ENCODE measurements around the gene EXT2. TPM values are rescaled to one million over a fixed set of nuclear protein-coding genes. Genes with fewer than 3 reads are reported as not detected.
A peak's percentile ranks its signal among the peaks of the same experiment; 100 is the strongest.

EXT2 gene
- total RNA-seq, 1 experiment from 2014 or later = 77.0 TPM

GRCh38 chr11:44071157-44071556, 24.3 kb upstream of the EXT2 start:
- ChIA-PET CTCF (no interaction called here), POLR2A (ENCODE audit: unreplicated experiment) (interaction anchor here (0.6 kb wide), 1 partner anchor 90 kb away, joined by 3 read pairs; no protein-coding TSS in a partner anchor)
- Histone ChIP-seq H3K9me2 (replicated peaks; ENCODE audit: low read length) (no peaks in the 10 kb centered on the region), H3K27me3 (ENCODE audit: low read length) (no peaks in the 10 kb centered on the region), H3K36me3 (ENCODE audit: low read depth, low read length) (no peaks in the 10 kb centered on the region), H3K79me2 (ENCODE audit: low read length) (no peaks in the 10 kb centered on the region), H3K9me3 (ENCODE audit: low read length) (no peaks in the 10 kb centered on the region), H3K9ac (ENCODE audit: low read length) (no peak overlapping the region), H4K20me1 (ENCODE audit: low read length) (no peaks in the 10 kb centered on the region; the same call in 1 of the 2 replicates), H3K27ac (ENCODE audit: low read length) (no peak overlapping the region), H2AFZ (ENCODE audit: low read length) (no peak overlapping the region), H3K4me1 (ENCODE audit: insufficient read depth, low read length) (peaks cover 6% of the 10 kb centered on the region), H3K4me3 (ENCODE audit: low read length) (no peak overlapping the region), H3K4me2 (ENCODE audit: low read length) (no peak overlapping the region), H3F3A (ENCODE audit: low read length, unreplicated experiment) (no peaks in the 10 kb centered on the region)
- intact Hi-C loops (cut with micrococcal nuclease) = no loop called here
- no TSS peak for BruUV-seq (replicated peaks)
- no peak for DNase-seq
- no peak for ATAC-seq
- TF ChIP-seq EZH2 (IDR thresholded peaks at IDR 0.05; ENCODE audit: low read length, unreplicated experiment) = no peak
- no peak for TF ChIP-seq EZH2phosphoT487 (IDR thresholded peaks at IDR 0.05; ENCODE audit: borderline replicate concordance, low read length)
- peak; percentile 18; the same call in 1 of the 2 replicates for TF ChIP-seq CTCF (conservative IDR thresholded peaks at IDR 0.05; ENCODE audit: low read depth, low read length)

- Histone ChIP-seq H3K27me3 (ENCODE audit: low read length) (no peaks in the 10 kb centered on the region), H3K4me1 (ENCODE audit: insufficient read depth, low read length) (no peaks in the 10 kb centered on the region), H3K79me2 (ENCODE audit: low read length) (no peaks in the 10 kb centered on the region), H4K20me1 (ENCODE audit: low read length) (no peaks in the 10 kb centered on the region), H3K4me3 (ENCODE audit: low read length) (no peak overlapping the region), H2AFZ (ENCODE audit: low read length) (no peak overlapping the region), H3K27ac (ENCODE audit: low read length) (no peak overlapping the region), H3K9me3 (ENCODE audit: low read length) (no peaks in the 10 kb centered on the region), H3K36me3 (ENCODE audit: low read depth, low read length) (no peaks in the 10 kb centered on the region), H3K9me2 (replicated peaks; ENCODE audit: low read length) (no peaks in the 10 kb centered on the region), H3F3A (ENCODE audit: low read length, unreplicated experiment) (no peaks in the 10 kb centered on the region), H3K9ac (ENCODE audit: low read length) (no peak overlapping the region), H3K4me2 (ENCODE audit: low read length) (no peak overlapping the region)
- POLR2A ChIA-PET (ENCODE audit: unreplicated experiment) = no interaction called here
- DNase-seq (no peak), ATAC-seq (no peak)
- no TSS peak for BruUV-seq (replicated peaks)
- intact Hi-C loops (cut with micrococcal nuclease) = no loop called here
- CTCF ChIA-PET = no interaction called here
- TF ChIP-seq CTCF (conservative IDR thresholded peaks at IDR 0.05; ENCODE audit: low read depth, low read length) (no peak), EZH2 (IDR thresholded peaks at IDR 0.05; ENCODE audit: low read length, unreplicated experiment) (no peak), EZH2phosphoT487 (IDR thresholded peaks at IDR 0.05; ENCODE audit: borderline replicate concordance, low read length) (no peak)
Observed at GRCh38 chr11:44072757-44073658, 22.5 kb upstream of the EXT2 start.

GRCh38 chr11:44078794-44079193, 16.7 kb upstream of the EXT2 start:
- intact Hi-C loops (cut with micrococcal nuclease) = no loop called here
- no peak overlapping the region for H2AFZ ChIP-seq (ENCODE audit: low read length)
- TF ChIP-seq EZH2phosphoT487 (IDR thresholded peaks at IDR 0.05; ENCODE audit: borderline replicate concordance, low read length) (no peak), CTCF (conservative IDR thresholded peaks at IDR 0.05; ENCODE audit: low read depth, low read length) (no peak), EZH2 (IDR thresholded peaks at IDR 0.05; ENCODE audit: low read length, unreplicated experiment) (no peak)
- no peak overlapping the region for H3K9ac ChIP-seq (ENCODE audit: low read length)
- no peak overlapping the region for H3K4me3 ChIP-seq (ENCODE audit: low read length)
- CTCF ChIA-PET = no interaction called here
- DNase-seq (no peak), ATAC-seq (no peak)
- H3K27ac ChIP-seq (ENCODE audit: low read length) = no peak overlapping the region
- H3K36me3 ChIP-seq (ENCODE audit: low read depth, low read length) = no peaks in the 10 kb centered on the region
- no peaks in the 10 kb centered on the region for H3F3A ChIP-seq (ENCODE audit: low read length, unreplicated experiment)
- no peaks in the 10 kb centered on the region for H3K4me1 ChIP-seq (ENCODE audit: insufficient read depth, low read length)
- no peaks in the 10 kb centered on the region for H3K27me3 ChIP-seq (ENCODE audit: low read length)
- H3K9me2 ChIP-seq (replicated peaks; ENCODE audit: low read length) = no peaks in the 10 kb centered on the region
- no peak overlapping the region for H3K4me2 ChIP-seq (ENCODE audit: low read length)
- BruUV-seq (replicated peaks) = no TSS peak
- POLR2A ChIA-PET (ENCODE audit: unreplicated experiment) = no interaction called here
- no peaks in the 10 kb centered on the region for H3K9me3 ChIP-seq (ENCODE audit: low read length)
- no peaks in the 10 kb centered on the region for H3K79me2 ChIP-seq (ENCODE audit: low read length)
- H4K20me1 ChIP-seq (ENCODE audit: low read length) = no peaks in the 10 kb centered on the region
